ENCODE data around the gene CHPF2.

- TF ChIP-seq, protein P1, sequence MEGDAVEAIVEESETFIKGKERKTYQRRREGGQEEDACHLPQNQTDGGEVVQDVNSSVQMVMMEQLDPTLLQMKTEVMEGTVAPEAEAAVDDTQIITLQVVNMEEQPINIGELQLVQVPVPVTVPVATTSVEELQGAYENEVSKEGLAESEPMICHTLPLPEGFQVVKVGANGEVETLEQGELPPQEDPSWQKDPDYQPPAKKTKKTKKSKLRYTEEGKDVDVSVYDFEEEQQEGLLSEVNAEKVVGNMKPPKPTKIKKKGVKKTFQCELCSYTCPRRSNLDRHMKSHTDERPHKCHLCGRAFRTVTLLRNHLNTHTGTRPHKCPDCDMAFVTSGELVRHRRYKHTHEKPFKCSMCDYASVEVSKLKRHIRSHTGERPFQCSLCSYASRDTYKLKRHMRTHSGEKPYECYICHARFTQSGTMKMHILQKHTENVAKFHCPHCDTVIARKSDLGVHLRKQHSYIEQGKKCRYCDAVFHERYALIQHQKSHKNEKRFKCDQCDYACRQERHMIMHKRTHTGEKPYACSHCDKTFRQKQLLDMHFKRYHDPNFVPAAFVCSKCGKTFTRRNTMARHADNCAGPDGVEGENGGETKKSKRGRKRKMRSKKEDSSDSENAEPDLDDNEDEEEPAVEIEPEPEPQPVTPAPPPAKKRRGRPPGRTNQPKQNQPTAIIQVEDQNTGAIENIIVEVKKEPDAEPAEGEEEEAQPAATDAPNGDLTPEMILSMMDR (IDR thresholded peaks at IDR 0.05): no peak
- TF ChIP-seq ZFX (IDR thresholded peaks at IDR 0.05; ENCODE audit: borderline replicate concordance): no peak
Measured at GRCh38 chr7:151188252-151188542, 44.1 kb upstream of the CHPF2 start.

All from 22Rv1 (cell line).